ENCODE results near the gene YPEL4. TPM values are rescaled to one million over a fixed set of nuclear protein-coding genes. Genes with fewer than 3 reads are reported as not detected.

The YPEL4 gene
- total RNA-seq, 2 donors from 2014 or later: 0.44 to 0.98 TPM

- Histone ChIP-seq H3K36me3 (no peaks in the 10 kb centered on the region), H3K27ac (no peak overlapping the region), H3K4me3 (no peak overlapping the region), H3K9ac (ENCODE audit: low read depth in 2 of 2, low read length in 2 of 2) (no peak overlapping the region), H3K27me3 (no peaks in the 10 kb centered on the region), H3K9me3 (no peaks in the 10 kb centered on the region), H3K4me1 (no peaks in the 10 kb centered on the region)
- intact Hi-C loops (cut with DNase I): no loop called here
- no peak for TF ChIP-seq CTCF (IDR thresholded peaks at IDR 0.05)
- no peak for DNase-seq
Observed at GRCh38 chr11:57635246-57635645, 14.5 kb downstream of the YPEL4 start.

- Histone ChIP-seq H3K9me3 (no peaks in the 10 kb centered on the region), H3K27me3 (no peaks in the 10 kb centered on the region), H3K36me3 (no peaks in the 10 kb centered on the region), H3K4me1 (no peaks in the 10 kb centered on the region), H3K4me3 (no peak overlapping the region), H3K9ac (ENCODE audit: low read depth in 2 of 2, low read length in 2 of 2) (no peak overlapping the region), H3K27ac (no peak overlapping the region)
- no peak for DNase-seq
- TF ChIP-seq CTCF (IDR thresholded peaks at IDR 0.05): no peak
- intact Hi-C loops (cut with DNase I): no loop called here
Observed at GRCh38 chr11:57634311-57634710, 15.4 kb downstream of the YPEL4 start.

GRCh38 chr11:57633394-57634070, 16.2 kb downstream of the YPEL4 start:
- Histone ChIP-seq H3K36me3 (no peaks in the 10 kb centered on the region), H3K4me3 (no peak overlapping the region), H3K4me1 (no peaks in the 10 kb centered on the region), H3K9me3 (no peaks in the 10 kb centered on the region), H3K9ac (ENCODE audit: low read depth in 2 of 2, low read length in 2 of 2) (no peak overlapping the region), H3K27ac (no peak overlapping the region), H3K27me3 (no peaks in the 10 kb centered on the region)
- TF ChIP-seq CTCF (IDR thresholded peaks at IDR 0.05): no peak
- no peak for DNase-seq
- intact Hi-C loops (cut with DNase I): no loop called here

GRCh38 chr11:57632116-57632515, 17.6 kb downstream of the YPEL4 start:
- intact Hi-C loops (cut with DNase I): no loop called here
- Histone ChIP-seq H3K36me3 (no peaks in the 10 kb centered on the region), H3K9ac (ENCODE audit: low read depth in 2 of 2, low read length in 2 of 2) (no peak overlapping the region), H3K27ac (no peak overlapping the region), H3K4me3 (no peak overlapping the region), H3K4me1 (no peaks in the 10 kb centered on the region), H3K27me3 (no peaks in the 10 kb centered on the region), H3K9me3 (no peaks in the 10 kb centered on the region)
- no peak for DNase-seq
- TF ChIP-seq CTCF (IDR thresholded peaks at IDR 0.05): no peak

GRCh38 chr11:57630171-57630570, 19.5 kb downstream of the YPEL4 start:
- intact Hi-C loops (cut with DNase I): no loop called here
- H3K9ac ChIP-seq (ENCODE audit: low read depth in 2 of 2, low read length in 2 of 2): no peak overlapping the region
- no peak overlapping the region for H3K27ac ChIP-seq
- no peak for DNase-seq
- TF ChIP-seq CTCF (IDR thresholded peaks at IDR 0.05): no peak
- H3K27me3 ChIP-seq: no peaks in the 10 kb centered on the region
- no peaks in the 10 kb centered on the region for H3K36me3 ChIP-seq
- H3K9me3 ChIP-seq: no peaks in the 10 kb centered on the region
- no peak overlapping the region for H3K4me3 ChIP-seq
- no peaks in the 10 kb centered on the region for H3K4me1 ChIP-seq

All from colonic mucosa (tissue), 4 donors.